Measurements from ENCODE around the gene B4GALNT2. TPM values are rescaled to one million over a fixed set of nuclear protein-coding genes. Genes with fewer than 3 reads are reported as not detected.
A peak's percentile ranks its signal among the peaks of the same experiment; 100 is the strongest.
"Not testable (repeated sequence)": the region's sequence is repeated elsewhere in the genome, so short reads cannot be mapped to it uniquely, and the experiment has no call there.

The B4GALNT2 gene, protein sequence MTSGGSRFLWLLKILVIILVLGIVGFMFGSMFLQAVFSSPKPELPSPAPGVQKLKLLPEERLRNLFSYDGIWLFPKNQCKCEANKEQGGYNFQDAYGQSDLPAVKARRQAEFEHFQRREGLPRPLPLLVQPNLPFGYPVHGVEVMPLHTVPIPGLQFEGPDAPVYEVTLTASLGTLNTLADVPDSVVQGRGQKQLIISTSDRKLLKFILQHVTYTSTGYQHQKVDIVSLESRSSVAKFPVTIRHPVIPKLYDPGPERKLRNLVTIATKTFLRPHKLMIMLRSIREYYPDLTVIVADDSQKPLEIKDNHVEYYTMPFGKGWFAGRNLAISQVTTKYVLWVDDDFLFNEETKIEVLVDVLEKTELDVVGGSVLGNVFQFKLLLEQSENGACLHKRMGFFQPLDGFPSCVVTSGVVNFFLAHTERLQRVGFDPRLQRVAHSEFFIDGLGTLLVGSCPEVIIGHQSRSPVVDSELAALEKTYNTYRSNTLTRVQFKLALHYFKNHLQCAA
- total RNA-seq (2012; rRNA removed) = under 0.01 TPM in 1 of 2 replicates, not detected in the other

DNA sequence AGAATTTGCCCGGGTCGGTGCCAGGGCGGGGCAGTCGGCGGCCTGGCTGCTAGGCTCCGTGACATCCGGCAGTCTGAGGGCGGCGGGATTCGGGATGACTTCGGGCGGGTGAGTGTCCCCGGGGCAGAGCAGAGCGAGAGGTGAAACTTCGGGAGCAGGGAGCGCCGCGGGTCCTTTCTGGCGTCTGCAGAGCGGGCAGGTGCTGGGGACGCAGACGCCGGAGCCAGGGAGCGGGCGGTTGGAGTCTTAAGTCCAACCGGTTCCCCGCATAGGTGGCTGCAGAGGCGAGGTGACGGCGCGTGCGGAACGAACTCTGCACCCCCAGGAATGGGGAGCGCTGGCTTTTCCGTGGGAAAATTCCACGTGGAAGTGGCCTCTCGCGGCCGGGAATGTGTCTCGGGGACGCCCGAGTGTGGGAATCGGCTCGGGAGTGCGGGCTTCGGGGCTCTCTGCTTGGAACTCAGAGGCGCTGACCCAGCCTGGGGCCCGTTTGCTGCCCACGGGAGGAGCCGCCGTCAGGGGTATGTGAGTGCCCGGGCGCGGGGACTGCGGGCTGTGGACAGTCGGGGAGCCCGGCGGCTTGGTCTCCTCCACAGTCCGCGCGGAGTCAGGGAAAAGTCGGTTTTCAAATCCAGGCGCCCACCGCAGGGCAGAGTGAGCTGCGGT lies at the start of gene B4GALNT2:
TSS of gene B4GALNT2 (plus strand) at position 71 of the 666 bp plus-strand sequence. CDS start at position 95, 24 bp downstream.
- Histone ChIP-seq H3K36me3 (ENCODE audit: insufficient read depth, low read length) (no peaks in the 10 kb centered on the region), H3K4me2 (ENCODE audit: low read length) (peak within 1 kb of the TSS; percentile 91), H3K9ac (ENCODE audit: low read depth, low read length) (no peak within 1 kb of the TSS), H3K4me3 (ENCODE audit: low read length) (peak within 1 kb of the TSS; percentile 69), H3K4me1 (ENCODE audit: control insufficient read depth, insufficient read depth, low read length) (peaks cover 9% of the 10 kb centered on the region), H3K27me3 (ENCODE audit: control insufficient read depth, insufficient read depth, low read length) (peaks cover 29% of the 10 kb centered on the region), H3K9me3 (replicated peaks; ENCODE audit: low read length) (peaks cover 7% of the 10 kb centered on the region)

DNA sequence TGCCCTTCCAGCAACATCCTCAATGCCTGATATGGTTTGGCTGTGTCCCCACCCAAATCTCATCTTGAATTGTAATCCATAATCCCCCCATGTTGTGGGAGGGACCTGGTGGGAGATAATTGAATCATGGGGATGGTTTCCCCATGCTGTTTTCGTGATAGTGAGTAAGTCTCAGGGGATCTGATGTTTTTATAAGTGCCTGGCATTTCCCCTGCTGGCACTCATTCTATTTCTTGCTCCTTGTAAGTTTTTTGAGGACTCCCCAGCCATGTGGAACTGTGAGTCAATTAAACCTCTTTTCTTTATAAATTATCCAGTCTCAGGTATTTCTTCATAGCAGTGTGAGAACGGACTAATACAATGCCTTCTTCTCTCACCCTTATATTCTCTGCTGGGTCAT lies 47.5 kb upstream of the B4GALNT2 start:
- H3K36me3 ChIP-seq (ENCODE audit: insufficient read depth, low read length) = not testable (repeated sequence)

DNA sequence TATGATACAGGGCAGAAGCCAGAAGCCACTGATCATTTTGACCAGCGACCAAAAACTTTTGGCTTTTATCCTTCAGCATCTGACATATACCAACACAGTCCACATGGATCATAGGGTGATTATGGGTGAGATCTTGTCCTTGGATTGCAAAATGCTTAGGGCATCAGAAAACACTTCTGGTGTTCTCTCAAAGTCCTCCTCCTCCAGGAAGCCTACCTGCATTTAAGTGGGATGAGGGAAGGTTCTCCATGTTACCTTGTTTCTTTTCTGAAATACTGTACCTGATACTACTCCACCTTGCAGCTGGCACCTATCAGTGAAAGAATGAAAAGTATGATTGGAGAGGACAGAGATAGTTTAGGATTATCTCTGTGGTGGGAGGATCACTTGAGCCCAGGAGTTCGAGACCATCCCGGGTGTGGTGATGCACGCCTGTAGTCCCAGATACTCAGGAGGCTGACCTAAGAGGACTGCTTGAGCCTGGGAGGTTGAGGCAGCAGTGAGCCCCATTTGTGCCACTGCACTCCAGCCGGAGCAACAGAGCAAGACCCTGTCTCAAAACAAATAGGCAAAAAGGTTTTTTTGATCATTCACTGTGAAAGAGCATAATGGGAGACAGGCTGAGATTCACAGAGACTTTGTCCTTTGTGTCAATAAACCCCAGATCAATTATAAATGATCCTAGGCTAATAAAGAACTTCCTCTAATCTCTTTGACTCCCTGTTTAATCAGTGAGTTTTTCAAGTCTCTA lies 46.8 kb upstream of the B4GALNT2 start:
- Histone ChIP-seq H3K4me1 (ENCODE audit: control insufficient read depth, insufficient read depth, low read length) (peaks cover 9% of the 10 kb centered on the region), H3K9me3 (replicated peaks; ENCODE audit: low read length) (no peaks in the 10 kb centered on the region), H3K36me3 (ENCODE audit: insufficient read depth, low read length) (no peaks in the 10 kb centered on the region), H3K9ac (ENCODE audit: low read depth, low read length) (no peak overlapping the region), H3K27me3 (ENCODE audit: control insufficient read depth, insufficient read depth, low read length) (peaks cover 19% of the 10 kb centered on the region), H3K4me3 (ENCODE audit: low read length) (no peak overlapping the region), H3K4me2 (ENCODE audit: low read length) (no peak overlapping the region)

More for the DNA sequence above, 47.5 kb upstream of the B4GALNT2 start:
- H3K27me3 ChIP-seq (ENCODE audit: control insufficient read depth, insufficient read depth, low read length) = peaks cover 19% of the 10 kb centered on the region
- not testable (repeated sequence) for H3K9me3 ChIP-seq (replicated peaks; ENCODE audit: low read length); H3K9ac ChIP-seq (ENCODE audit: low read depth, low read length); H3K4me1 ChIP-seq (ENCODE audit: control insufficient read depth, insufficient read depth, low read length); H3K4me3 ChIP-seq (ENCODE audit: low read length); H3K4me2 ChIP-seq (ENCODE audit: low read length)

DNA sequence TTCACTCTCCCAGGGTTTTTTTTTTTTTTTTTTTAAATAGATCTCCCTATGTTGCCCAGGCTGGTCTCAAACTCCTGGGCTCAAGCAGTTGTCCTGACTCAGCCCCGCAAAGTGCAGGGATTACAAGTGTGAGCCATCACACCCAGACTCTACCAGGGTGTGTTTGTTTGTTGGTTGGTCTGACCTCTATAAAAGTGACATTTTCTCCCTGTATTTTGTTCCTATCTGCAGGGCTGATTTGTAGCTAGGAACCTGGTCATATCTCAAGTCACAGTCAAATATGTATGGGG lies 46.3 kb upstream of the B4GALNT2 start:
- Histone ChIP-seq H3K9me3 (replicated peaks; ENCODE audit: low read length) (peaks cover 4% of the 10 kb centered on the region), H3K4me2 (ENCODE audit: low read length) (no peak overlapping the region), H3K36me3 (ENCODE audit: insufficient read depth, low read length) (no peaks in the 10 kb centered on the region), H3K9ac (ENCODE audit: low read depth, low read length) (no peak overlapping the region), H3K4me1 (ENCODE audit: control insufficient read depth, insufficient read depth, low read length) (peaks cover 9% of the 10 kb centered on the region), H3K27me3 (ENCODE audit: control insufficient read depth, insufficient read depth, low read length) (peaks cover 19% of the 10 kb centered on the region), H3K4me3 (ENCODE audit: low read length) (no peak overlapping the region)

DNA sequence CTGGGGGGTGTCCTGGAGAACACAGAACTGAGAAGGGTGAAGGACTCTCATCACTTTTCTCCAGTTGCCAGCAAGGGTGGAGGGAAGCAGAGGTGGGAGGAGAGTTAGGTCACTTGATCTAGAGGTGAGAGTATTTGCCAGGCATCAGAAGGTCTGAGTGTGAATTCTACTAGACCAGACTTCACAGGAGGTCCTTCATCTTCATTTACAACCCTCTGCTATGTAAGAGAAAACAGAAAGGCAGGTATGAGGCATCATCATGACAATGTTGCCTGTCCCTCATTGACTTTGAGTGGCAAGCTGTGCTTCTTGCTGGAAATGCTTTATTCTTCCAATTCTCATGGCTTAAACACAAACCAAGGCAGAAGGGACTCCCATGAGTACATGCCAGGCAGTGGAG lies 45.9 kb upstream of the B4GALNT2 start:
- no peak overlapping the region for H3K4me2 ChIP-seq (ENCODE audit: low read length)
- no peak overlapping the region for H3K4me3 ChIP-seq (ENCODE audit: low read length)
- H3K9me3 ChIP-seq (replicated peaks; ENCODE audit: low read length) = peaks cover 4% of the 10 kb centered on the region
- H3K27me3 ChIP-seq (ENCODE audit: control insufficient read depth, insufficient read depth, low read length) = peaks cover 19% of the 10 kb centered on the region
- peaks cover 9% of the 10 kb centered on the region for H3K4me1 ChIP-seq (ENCODE audit: control insufficient read depth, insufficient read depth, low read length)
- H3K9ac ChIP-seq (ENCODE audit: low read depth, low read length) = no peak overlapping the region
- no peaks in the 10 kb centered on the region for H3K36me3 ChIP-seq (ENCODE audit: insufficient read depth, low read length)

DNA sequence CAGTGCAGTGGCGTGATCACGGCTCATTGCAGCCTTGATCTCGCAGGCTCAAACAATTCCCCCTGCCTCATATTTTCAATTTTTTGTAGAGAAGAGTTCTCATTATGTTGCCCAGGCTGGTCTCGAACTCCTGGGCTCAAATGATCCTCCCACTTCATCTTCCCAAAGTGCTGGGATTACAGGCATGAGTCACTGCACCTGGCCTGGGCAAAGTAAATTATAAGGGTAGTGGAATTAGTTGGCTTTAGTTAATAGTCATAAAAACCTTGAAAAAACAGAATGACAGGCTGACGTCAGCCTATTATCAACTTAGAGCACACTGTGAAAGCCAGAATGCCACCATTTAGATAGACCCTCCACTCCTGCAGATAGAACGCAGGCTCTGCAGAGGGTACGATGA lies 43.5 kb upstream of the B4GALNT2 start:
- Histone ChIP-seq H3K4me2 (ENCODE audit: low read length) (no peak overlapping the region), H3K27me3 (ENCODE audit: control insufficient read depth, insufficient read depth, low read length) (peaks cover 13% of the 10 kb centered on the region), H3K4me3 (ENCODE audit: low read length) (no peak overlapping the region), H3K9ac (ENCODE audit: low read depth, low read length) (no peak overlapping the region), H3K4me1 (ENCODE audit: control insufficient read depth, insufficient read depth, low read length) (peaks cover 9% of the 10 kb centered on the region), H3K36me3 (ENCODE audit: insufficient read depth, low read length) (no peaks in the 10 kb centered on the region), H3K9me3 (replicated peaks; ENCODE audit: low read length) (peaks cover 4% of the 10 kb centered on the region)

DNA sequence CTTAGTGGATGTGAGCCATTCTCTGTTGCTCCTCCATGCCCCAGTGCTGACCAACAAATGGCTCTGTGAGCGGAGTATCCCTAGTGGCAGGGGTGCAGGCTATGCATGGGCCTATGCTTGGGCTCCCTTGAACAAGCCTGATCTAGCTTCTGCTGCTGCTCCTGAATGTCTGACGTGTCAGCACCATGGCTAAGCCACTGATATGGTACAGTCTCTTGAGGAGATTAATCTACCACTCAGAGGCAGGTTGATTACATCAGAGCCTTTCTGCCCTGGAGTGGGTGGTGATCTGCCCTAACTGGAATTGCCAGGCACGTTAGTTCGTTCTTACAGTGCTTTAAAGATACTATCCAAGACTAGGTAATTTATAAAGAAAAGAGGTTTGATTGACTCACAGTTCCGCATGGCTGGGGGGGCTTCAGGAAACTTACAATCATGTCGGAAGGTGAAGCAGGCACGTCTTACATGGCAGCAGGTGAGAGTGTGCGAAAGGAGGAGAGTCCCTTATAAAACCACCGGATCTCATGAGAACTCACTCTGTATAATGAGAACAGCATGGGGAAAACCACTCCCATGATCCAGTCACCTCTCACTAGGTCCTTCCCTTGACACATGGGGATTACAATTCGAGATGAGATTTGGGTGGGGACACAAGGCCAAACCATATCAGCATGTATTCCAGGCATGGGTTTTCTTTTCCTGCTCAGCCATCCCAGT lies 41.5 kb upstream of the B4GALNT2 start:
- no peaks in the 10 kb centered on the region for H3K4me1 ChIP-seq (ENCODE audit: control insufficient read depth, insufficient read depth, low read length)
- peaks cover 4% of the 10 kb centered on the region for H3K9me3 ChIP-seq (replicated peaks; ENCODE audit: low read length)
- H3K4me2 ChIP-seq (ENCODE audit: low read length) = no peak overlapping the region
- H3K4me3 ChIP-seq (ENCODE audit: low read length) = no peak overlapping the region
- H3K27me3 ChIP-seq (ENCODE audit: control insufficient read depth, insufficient read depth, low read length) = peaks cover 13% of the 10 kb centered on the region
- H3K9ac ChIP-seq (ENCODE audit: low read depth, low read length) = no peak overlapping the region
- no peaks in the 10 kb centered on the region for H3K36me3 ChIP-seq (ENCODE audit: insufficient read depth, low read length)

DNA sequence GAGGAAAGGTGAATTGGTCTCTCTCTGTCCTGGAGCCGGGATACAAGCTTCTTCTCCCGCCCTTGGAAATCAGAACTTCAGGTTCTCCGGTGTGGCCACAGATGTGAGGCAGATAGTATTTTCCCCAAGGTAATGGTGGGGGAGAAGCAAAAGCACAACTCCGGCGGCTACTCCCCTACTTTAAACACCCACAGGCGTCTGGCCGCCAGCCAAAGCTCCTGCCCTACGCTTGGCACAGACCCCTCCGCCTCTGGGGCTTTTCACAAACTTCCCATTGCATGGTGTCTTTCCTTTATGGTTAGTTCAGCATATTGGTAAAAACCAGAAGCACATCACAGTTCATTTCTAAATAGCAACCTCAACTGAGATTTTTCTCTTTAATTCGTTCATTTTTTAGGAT lies 39.4 kb upstream of the B4GALNT2 start:
- Histone ChIP-seq H3K9ac (ENCODE audit: low read depth, low read length) (no peak overlapping the region), H3K4me1 (ENCODE audit: control insufficient read depth, insufficient read depth, low read length) (no peaks in the 10 kb centered on the region), H3K9me3 (replicated peaks; ENCODE audit: low read length) (peaks cover 4% of the 10 kb centered on the region), H3K36me3 (ENCODE audit: insufficient read depth, low read length) (no peaks in the 10 kb centered on the region), H3K4me3 (ENCODE audit: low read length) (no peak overlapping the region), H3K4me2 (ENCODE audit: low read length) (no peak overlapping the region), H3K27me3 (ENCODE audit: control insufficient read depth, insufficient read depth, low read length) (peaks cover 6% of the 10 kb centered on the region)

DNA sequence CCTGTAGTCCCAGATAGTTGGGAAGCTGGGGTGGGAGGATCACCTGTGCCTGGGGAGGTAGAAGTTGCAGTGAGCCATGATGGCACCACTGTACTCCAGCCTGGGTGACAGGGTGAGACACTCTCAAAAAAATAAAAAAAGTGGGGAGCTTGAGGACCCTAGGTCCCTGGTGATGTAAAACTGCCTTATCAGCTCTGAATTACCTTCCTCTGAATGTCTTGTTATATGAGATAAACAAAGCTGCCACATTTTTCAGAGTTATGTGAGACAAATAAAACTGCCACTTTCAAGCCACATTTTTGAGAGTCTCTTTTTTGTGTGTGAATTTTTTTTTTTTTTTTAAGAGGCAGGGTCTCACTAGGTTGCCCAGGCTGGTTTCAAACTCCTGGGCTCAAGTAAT lies 32.0 kb upstream of the B4GALNT2 start:
- H3K27me3 ChIP-seq (ENCODE audit: control insufficient read depth, insufficient read depth, low read length) = no peaks in the 10 kb centered on the region
- no peaks in the 10 kb centered on the region for H3K36me3 ChIP-seq (ENCODE audit: insufficient read depth, low read length)
- no peak overlapping the region for H3K9ac ChIP-seq (ENCODE audit: low read depth, low read length)
- no peaks in the 10 kb centered on the region for H3K9me3 ChIP-seq (replicated peaks; ENCODE audit: low read length)
- H3K4me1 ChIP-seq (ENCODE audit: control insufficient read depth, insufficient read depth, low read length) = peaks cover 25% of the 10 kb centered on the region
- H3K4me2 ChIP-seq (ENCODE audit: low read length) = no peak overlapping the region
- H3K4me3 ChIP-seq (ENCODE audit: low read length) = no peak overlapping the region

DNA sequence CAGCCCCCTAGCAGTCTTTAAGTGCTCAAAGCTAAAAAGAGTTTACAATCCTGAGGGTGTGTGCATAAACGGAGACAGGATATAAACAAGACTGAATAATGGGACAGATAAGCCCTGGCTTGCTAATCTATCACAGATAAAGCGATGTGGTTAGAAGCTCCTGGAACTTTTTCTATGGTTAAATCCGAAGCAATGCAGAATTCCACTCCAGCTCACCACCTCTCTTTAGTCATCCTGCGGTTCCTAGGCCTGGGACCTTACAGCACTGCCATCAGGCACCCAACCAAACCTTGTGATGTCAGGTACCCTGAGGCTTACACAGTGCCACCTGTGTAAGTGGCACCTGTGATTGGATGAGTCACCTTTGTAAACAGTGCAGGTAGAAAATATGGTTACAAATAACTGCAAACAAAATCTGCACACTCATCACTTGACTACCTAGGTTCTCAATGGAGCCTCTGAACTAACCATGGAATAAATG lies 31.5 kb upstream of the B4GALNT2 start:
- Histone ChIP-seq H3K27me3 (ENCODE audit: control insufficient read depth, insufficient read depth, low read length) (no peaks in the 10 kb centered on the region), H3K9ac (ENCODE audit: low read depth, low read length) (no peak overlapping the region), H3K36me3 (ENCODE audit: insufficient read depth, low read length) (no peaks in the 10 kb centered on the region), H3K4me1 (ENCODE audit: control insufficient read depth, insufficient read depth, low read length) (peaks cover 25% of the 10 kb centered on the region), H3K9me3 (replicated peaks; ENCODE audit: low read length) (no peaks in the 10 kb centered on the region), H3K4me2 (ENCODE audit: low read length) (no peak overlapping the region), H3K4me3 (ENCODE audit: low read length) (no peak overlapping the region)

DNA sequence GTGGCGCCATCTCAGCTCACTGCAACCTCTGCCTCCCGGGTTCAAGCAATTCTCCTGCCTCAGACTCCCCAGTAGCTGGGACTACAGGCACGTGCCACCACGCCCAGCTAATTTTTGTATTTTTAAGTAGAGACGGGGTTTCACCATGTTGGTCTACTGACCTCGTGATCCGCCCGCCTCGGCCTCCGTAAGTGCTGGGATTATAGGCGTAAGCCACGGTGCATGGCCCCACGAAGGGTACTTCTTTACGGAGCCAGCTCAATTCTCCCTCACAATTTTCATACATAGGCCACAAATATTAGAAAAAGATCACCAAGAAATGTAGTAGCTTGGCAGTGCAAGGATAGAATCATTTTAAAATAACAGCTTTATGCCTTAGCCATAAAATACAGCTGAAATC lies 29.2 kb upstream of the B4GALNT2 start:
- H3K9ac ChIP-seq (ENCODE audit: low read depth, low read length); H3K9me3 ChIP-seq (replicated peaks; ENCODE audit: low read length); H3K4me3 ChIP-seq (ENCODE audit: low read length); H3K4me2 ChIP-seq (ENCODE audit: low read length); H3K36me3 ChIP-seq (ENCODE audit: insufficient read depth, low read length); H3K27me3 ChIP-seq (ENCODE audit: control insufficient read depth, insufficient read depth, low read length): not testable (repeated sequence)
- H3K4me1 ChIP-seq (ENCODE audit: control insufficient read depth, insufficient read depth, low read length) = peaks cover 47% of the 10 kb centered on the region

All from skeletal muscle satellite cell (primary cell).